ENCODE data around the gene RPS2. TPM values are rescaled to one million over a fixed set of nuclear protein-coding genes. Genes with fewer than 3 reads are reported as not detected.

Gene RPS2
- total RNA-seq, 1 experiment from 2014 or later, result 2,961 TPM

- BruUV-seq (replicated peaks), result no TSS peak
- ChIA-PET POLR2A (no interaction called here), CTCF (no interaction called here)
- Histone ChIP-seq H3K9me3 (no peaks in the 10 kb centered on the region), H3K4me1 (peaks cover 6% of the 10 kb centered on the region; the same call in 1 of the 2 replicates), H3K36me3 (ENCODE audit: control insufficient read depth, insufficient read depth, low read length) (no peaks in the 10 kb centered on the region; the same call in 1 of the 2 replicates), H3K4me3 (ENCODE audit: low read depth, low read length) (no peak overlapping the region), H3K27me3 (replicated peaks; ENCODE audit: control insufficient read depth, insufficient read depth, low read length) (no peaks in the 10 kb centered on the region)
- Mint-ChIP-seq H3K27me3 (ENCODE audit: insufficient read depth, unreplicated experiment) (no peaks in the 10 kb centered on the region), H3K9me3 (ENCODE audit: unreplicated experiment) (no peaks in the 10 kb centered on the region), H3K4me1 (ENCODE audit: low read depth, unreplicated experiment) (peaks cover 7% of the 10 kb centered on the region), H3K27ac (ENCODE audit: unreplicated experiment) (no peak overlapping the region), H3K36me3 (ENCODE audit: insufficient read depth, unreplicated experiment) (peaks cover 36% of the 10 kb centered on the region), H3K4me3 (ENCODE audit: unreplicated experiment) (no peak overlapping the region)
- intact Hi-C loops (cut with micrococcal nuclease; ENCODE audit: unreplicated experiment), result no loop called here
- DNase-seq, result no peak
- no peak for TF ChIP-seq CTCF (IDR thresholded peaks at IDR 0.05; ENCODE audit: insufficient read depth in 1 of 2, low read depth in 1 of 2, low read length in 1 of 2, severe bottlenecking in 1 of 2, unreplicated experiment in 1 of 2)
Observed at GRCh38 chr16:1978476-1979120, 14.0 kb upstream of the RPS2 start.

GRCh38 chr16:1977875-1978268, 13.2 kb upstream of the RPS2 start:
- H3K4me1 Mint-ChIP-seq (ENCODE audit: low read depth, unreplicated experiment), result peaks cover 6% of the 10 kb centered on the region
- no peak for DNase-seq
- ChIA-PET POLR2A (no interaction called here), CTCF (no interaction called here)
- H3K36me3 ChIP-seq (ENCODE audit: control insufficient read depth, insufficient read depth, low read length), result no peaks in the 10 kb centered on the region; the same call in 1 of the 2 replicates
- H3K27me3 Mint-ChIP-seq (ENCODE audit: insufficient read depth, unreplicated experiment), result no peaks in the 10 kb centered on the region
- intact Hi-C loops (cut with micrococcal nuclease; ENCODE audit: unreplicated experiment), result no loop called here
- H3K27me3 ChIP-seq (replicated peaks; ENCODE audit: control insufficient read depth, insufficient read depth, low read length), result no peaks in the 10 kb centered on the region
- no peak overlapping the region for H3K4me3 ChIP-seq (ENCODE audit: low read depth, low read length)
- H3K4me1 ChIP-seq, result no peaks in the 10 kb centered on the region
- H3K36me3 Mint-ChIP-seq (ENCODE audit: insufficient read depth, unreplicated experiment), result peaks cover 29% of the 10 kb centered on the region
- no TSS peak for BruUV-seq (replicated peaks)
- no peak overlapping the region for H3K4me3 Mint-ChIP-seq (ENCODE audit: unreplicated experiment)
- no peak overlapping the region for H3K27ac Mint-ChIP-seq (ENCODE audit: unreplicated experiment)
- TF ChIP-seq CTCF (IDR thresholded peaks at IDR 0.05; ENCODE audit: insufficient read depth in 1 of 2, low read depth in 1 of 2, low read length in 1 of 2, severe bottlenecking in 1 of 2, unreplicated experiment in 1 of 2), result no peak
- H3K9me3 ChIP-seq, result no peaks in the 10 kb centered on the region
- H3K9me3 Mint-ChIP-seq (ENCODE audit: unreplicated experiment), result no peaks in the 10 kb centered on the region

GRCh38 chr16:1976951-1977874, 12.6 kb upstream of the RPS2 start:
- Histone ChIP-seq H3K27me3 (replicated peaks; ENCODE audit: control insufficient read depth, insufficient read depth, low read length) (no peaks in the 10 kb centered on the region), H3K4me3 (ENCODE audit: low read depth, low read length) (no peak overlapping the region), H3K9me3 (no peaks in the 10 kb centered on the region), H3K4me1 (no peaks in the 10 kb centered on the region), H3K36me3 (ENCODE audit: control insufficient read depth, insufficient read depth, low read length) (no peaks in the 10 kb centered on the region; the same call in 1 of the 2 replicates)
- Mint-ChIP-seq H3K27ac (ENCODE audit: unreplicated experiment) (no peak overlapping the region), H3K36me3 (ENCODE audit: insufficient read depth, unreplicated experiment) (peaks cover 28% of the 10 kb centered on the region), H3K4me3 (ENCODE audit: unreplicated experiment) (no peak overlapping the region), H3K9me3 (ENCODE audit: unreplicated experiment) (no peaks in the 10 kb centered on the region), H3K4me1 (ENCODE audit: low read depth, unreplicated experiment) (peaks cover 9% of the 10 kb centered on the region), H3K27me3 (ENCODE audit: insufficient read depth, unreplicated experiment) (no peaks in the 10 kb centered on the region)
- no TSS peak for BruUV-seq (replicated peaks)
- ChIA-PET CTCF (no interaction called here), POLR2A (no interaction called here)
- TF ChIP-seq CTCF (IDR thresholded peaks at IDR 0.05; ENCODE audit: insufficient read depth in 1 of 2, low read depth in 1 of 2, low read length in 1 of 2, severe bottlenecking in 1 of 2, unreplicated experiment in 1 of 2), result no peak
- DNase-seq, result no peak
- intact Hi-C loops (cut with micrococcal nuclease; ENCODE audit: unreplicated experiment), result no loop called here

Data from Caco-2 (cell line).